RWPE1 (cell line): ENCODE results near the gene UNC80.

Source experiments
- CTCF ChIA-PET: fragments of 350-600 bp; sonication (Branson Sonifier 250); formaldehyde crosslinking; extraction: SDS; loops from one replicate; lab custom pipeline; 2021; lab: Yijun Ruan, JAX
- POLR2A ChIA-PET: fragments of 400-600 bp; formaldehyde crosslinking; extraction: SDS; loops from one replicate; lab custom pipeline; 2020; ENCODE audit warnings: antibody characterized with exemption; ENCODE audit not compliant: low non-redundant PET; lab: Yijun Ruan, JAX
- DNase-seq: peaks from one replicate; pipeline ENCODE4 v3.0.0; 2012; ENCODE audit warnings: low spot score
- H3K27ac ChIP-seq: fragments of 450-650 bp; 2 replicates; pipeline ENCODE4 v1.5.1; 2017
- CTCF ChIP-seq: fragments of 450-650 bp; conservative IDR thresholded peaks from 2 replicates; pipeline ENCODE4 v1.5.1; 2017; ENCODE audit warnings: low read depth, mild to moderate bottlenecking

Gene UNC80

GRCh38 chr2:210035679-210036078, 264.0 kb downstream of the UNC80 start:
- no peak for TF ChIP-seq CTCF
- no peak for DNase-seq
- ChIA-PET POLR2A (no interaction called here), CTCF (interaction anchor here (0.6 kb wide), 1 partner anchor 1990 kb away, joined by 3 read pairs; no protein-coding TSS in a partner anchor)
- no peak overlapping the region for H3K27ac ChIP-seq

GRCh38 chr2:210038078-210038477, 266.4 kb downstream of the UNC80 start:
- ChIA-PET POLR2A (no interaction called here), CTCF (interaction anchor here (0.7 kb wide), 1 partner anchor 34 kb away, joined by 3 read pairs; no protein-coding TSS in a partner anchor)
- no peak overlapping the region for H3K27ac ChIP-seq
- no peak for DNase-seq
- TF ChIP-seq CTCF: no peak

- CTCF ChIA-PET: no interaction called here
- TF ChIP-seq CTCF: no peak
- no peak overlapping the region for H3K27ac ChIP-seq
- POLR2A ChIA-PET: no interaction called here
- no peak for DNase-seq
Observed at GRCh38 chr2:210046851-210047500, 275.3 kb downstream of the UNC80 start.
